Non-pigmented ciliary epithelial cell (primary cell): Measurements from ENCODE around the gene CTR9.
A peak's percentile ranks its signal among the peaks of the same experiment; 100 is the strongest.

Experiments used
- DNase-seq: peaks from one replicate; pipeline ENCODE4 v3.0.0-alpha.2; 2010; ENCODE audit warnings: low read depth

The CTR9 gene

GRCh38 chr11:10780040-10780439 lies 29.0 kb downstream of the CTR9 start:
- no peak for DNase-seq

- DNase-seq = no peak
These were observed 33.4 kb downstream of the CTR9 start for GRCh38 chr11:10784232-10785145.

- DNase-seq = no peak
These were observed 34.1 kb downstream of the CTR9 start for GRCh38 chr11:10785146-10785474.

GRCh38 chr11:10786451-10786850 lies 35.4 kb downstream of the CTR9 start:
- no peak for DNase-seq

GRCh38 chr11:10792385-10793068 lies 41.5 kb downstream of the CTR9 start:
- no peak for DNase-seq

GRCh38 chr11:10793470-10794255 lies 42.6 kb downstream of the CTR9 start:
- DNase-seq = no peak

- no peak for DNase-seq
These were observed 45.1 kb downstream of the CTR9 start for GRCh38 chr11:10796191-10796590.

GRCh38 chr11:10797001-10797400 lies 46.0 kb downstream of the CTR9 start:
- DNase-seq = no peak

GRCh38 chr11:10797531-10797930 lies 46.5 kb downstream of the CTR9 start:
- no peak for DNase-seq

GRCh38 chr11:10798330-10798928 lies 47.4 kb downstream of the CTR9 start:
- no peak for DNase-seq

- DNase-seq = no peak
These were observed 49.2 kb downstream of the CTR9 start for GRCh38 chr11:10800292-10800691.

- no peak for DNase-seq
These were observed 52.6 kb downstream of the CTR9 start for GRCh38 chr11:10803676-10804075.

GRCh38 chr11:10805741-10806140 lies 54.7 kb downstream of the CTR9 start:
- DNase-seq = no peak

- no peak for DNase-seq
These were observed 55.2 kb downstream of the CTR9 start for GRCh38 chr11:10806206-10806605.

- DNase-seq = no peak
These were observed 56.6 kb downstream of the CTR9 start for GRCh38 chr11:10807493-10808234.

- no peak for DNase-seq
These were observed 57.1 kb downstream of the CTR9 start for GRCh38 chr11:10808235-10808552.

GRCh38 chr11:10808553-10809372 lies 57.7 kb downstream of the CTR9 start, which contains the start of gene EIF4G2:
Gene EIF4G2, minus strand, starts transcription at chr11:10808926.
- DNase-seq = peak; percentile 89

GRCh38 chr11:10809373-10810160 lies 58.5 kb downstream of the CTR9 start:
- DNase-seq = no peak

GRCh38 chr11:10813945-10814344 lies 62.9 kb downstream of the CTR9 start:
- no peak for DNase-seq

- peak; percentile 48 for DNase-seq
These were observed 67.5 kb downstream of the CTR9 start for GRCh38 chr11:10818594-10818993.
